ENCODE results near the gene ALDOB. TPM values are rescaled to one million over a fixed set of nuclear protein-coding genes. Genes with fewer than 3 reads are reported as not detected.

Gene ALDOB
- total RNA-seq, 4 donors from 2014 or later, result not detected

GRCh38 chr9:101427358-101427757 is 8.2 kb downstream of the ALDOB start:
- TF ChIP-seq CTCF (IDR thresholded peaks at IDR 0.05), result no peak
- Histone ChIP-seq H3K27me3 (no peaks in the 10 kb centered on the region), H3K4me1 (no peaks in the 10 kb centered on the region), H3K4me3 (replicated peaks in 1 of 3) (no peak overlapping the region), H3K36me3 (no peaks in the 10 kb centered on the region), H3K27ac (no peak overlapping the region), H3K9me3 (no peaks in the 10 kb centered on the region)
- WGBS, 2 donors, result 89 to 90% methylated on average over 8 of the region's 8 CpGs
- intact Hi-C loops (cut with DNase I), result no loop called here
- DNase-seq, result no peak

DNA sequence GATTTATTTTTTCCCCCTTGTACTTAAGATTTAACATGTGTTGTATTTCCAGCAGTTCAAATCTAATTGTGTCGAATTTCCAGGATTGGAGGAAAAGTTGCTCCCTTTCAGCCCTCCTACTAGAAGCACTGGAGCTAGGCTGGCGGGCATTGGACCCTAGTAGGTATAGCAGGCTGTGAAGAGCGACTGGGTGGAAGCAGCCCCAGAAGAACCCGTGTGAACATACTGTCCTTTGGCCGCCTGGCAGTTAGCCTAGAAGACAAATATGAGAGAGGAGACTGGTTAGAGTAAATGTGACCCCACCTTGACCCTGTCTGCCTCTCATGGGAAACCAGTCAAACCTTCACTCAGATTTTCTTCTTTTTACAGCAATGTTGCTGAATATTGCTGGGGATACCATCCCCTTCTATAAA is 13.9 kb downstream of the ALDOB start:
- no peak for DNase-seq
- no peak overlapping the region for H3K4me3 ChIP-seq (replicated peaks in 1 of 3)
- no peaks in the 10 kb centered on the region for H3K36me3 ChIP-seq
- no peaks in the 10 kb centered on the region for H3K4me1 ChIP-seq
- no peak overlapping the region for H3K27ac ChIP-seq
- no peak for TF ChIP-seq POLR2A (IDR thresholded peaks at IDR 0.05)
- TF ChIP-seq CTCF (IDR thresholded peaks at IDR 0.05), result no peak
- 75 to 83% methylated on average over 5 of the region's 5 CpGs for WGBS, 2 donors
- H3K9me3 ChIP-seq, result no peaks in the 10 kb centered on the region
- no peaks in the 10 kb centered on the region for H3K27me3 ChIP-seq
- intact Hi-C loops (cut with DNase I), result no loop called here

GRCh38 chr9:101419863-101420262 is 15.7 kb downstream of the ALDOB start:
- Histone ChIP-seq H3K4me3 (replicated peaks in 1 of 3) (no peak overlapping the region), H3K4me1 (no peaks in the 10 kb centered on the region), H3K27ac (no peak overlapping the region), H3K27me3 (no peaks in the 10 kb centered on the region), H3K9me3 (no peaks in the 10 kb centered on the region), H3K36me3 (no peaks in the 10 kb centered on the region)
- intact Hi-C loops (cut with DNase I), result no loop called here
- no peak for DNase-seq
- WGBS, 2 donors, result 80 to 83% methylated on average over 2 of the region's 2 CpGs
- TF ChIP-seq CTCF (IDR thresholded peaks at IDR 0.05) (no peak), POLR2A (IDR thresholded peaks at IDR 0.05) (no peak)

DNA sequence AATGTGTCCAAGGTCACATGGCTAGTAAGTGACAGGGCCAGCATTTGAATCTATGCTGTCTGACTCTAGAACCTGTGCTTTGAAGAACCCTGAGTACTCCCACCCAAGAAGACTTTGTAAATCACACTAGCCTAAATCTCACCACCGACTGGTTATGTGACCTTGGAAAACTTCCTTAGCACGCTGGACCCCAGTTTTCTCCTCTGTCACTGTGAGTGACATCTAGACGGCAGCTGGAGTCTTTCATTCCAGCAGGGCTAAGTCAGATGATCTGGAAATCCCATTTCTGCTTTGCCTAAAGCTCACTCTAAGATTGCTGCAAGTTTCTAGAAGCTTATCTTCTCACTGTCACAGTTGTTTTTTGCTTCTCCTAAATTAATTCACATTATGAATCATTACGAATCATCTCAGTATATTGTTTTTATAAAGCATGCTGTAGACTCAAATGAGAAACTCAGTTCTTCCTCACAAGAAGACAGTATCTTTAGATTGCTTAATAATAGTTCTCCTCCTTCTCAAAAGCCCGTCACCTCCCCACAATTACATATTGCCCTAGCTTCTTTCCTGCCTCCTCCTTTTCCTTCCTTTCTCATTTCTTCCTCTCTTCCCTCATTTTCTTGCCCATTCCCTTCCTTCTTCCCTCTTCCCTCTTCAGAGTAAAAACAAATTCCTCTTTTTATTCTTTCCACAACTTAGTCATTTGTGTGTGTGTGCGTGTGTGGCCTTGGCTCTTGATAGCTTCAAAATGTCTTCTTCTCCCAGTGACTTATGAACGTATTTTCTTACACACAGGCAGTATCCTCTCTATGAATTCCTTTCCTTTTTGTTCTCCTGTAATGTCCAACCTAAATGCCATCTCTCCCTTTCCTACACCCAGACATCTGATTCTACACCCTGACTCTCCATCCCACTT is 16.8 kb downstream of the ALDOB start:
- intact Hi-C loops (cut with DNase I), result no loop called here
- no peaks in the 10 kb centered on the region for H3K27me3 ChIP-seq
- no peaks in the 10 kb centered on the region for H3K36me3 ChIP-seq
- no peak for DNase-seq
- 81 to 85% methylated on average over 7 of the region's 7 CpGs for whole genome bisulfite sequencing, 2 donors
- H3K4me3 ChIP-seq (replicated peaks in 1 of 3), result no peak overlapping the region
- no peaks in the 10 kb centered on the region for H3K9me3 ChIP-seq
- no peak overlapping the region for H3K27ac ChIP-seq
- no peaks in the 10 kb centered on the region for H3K4me1 ChIP-seq
- no peak for TF ChIP-seq CTCF (IDR thresholded peaks at IDR 0.05)

DNA sequence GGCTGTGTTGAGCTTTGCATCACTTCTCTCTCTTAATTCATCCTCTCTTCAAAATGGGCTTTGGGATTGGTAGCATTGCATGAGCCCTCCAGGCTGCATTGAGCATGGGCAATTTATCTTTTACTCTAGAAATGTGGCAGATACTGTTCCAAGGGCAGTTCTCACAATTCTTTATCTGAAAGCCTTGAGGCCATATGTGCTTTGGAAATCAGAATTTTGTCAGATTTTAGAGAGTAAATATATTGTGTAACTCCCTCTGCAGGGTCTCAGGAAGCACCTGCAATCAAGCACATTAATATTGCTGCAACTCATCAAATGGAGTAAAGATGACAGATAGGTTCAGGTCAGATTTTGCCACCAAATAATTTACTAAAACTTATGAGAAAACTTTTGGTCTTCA is 17.6 kb downstream of the ALDOB start:
- Histone ChIP-seq H3K36me3 (no peaks in the 10 kb centered on the region), H3K4me1 (no peaks in the 10 kb centered on the region), H3K4me3 (replicated peaks in 1 of 3) (no peak overlapping the region), H3K9me3 (no peaks in the 10 kb centered on the region), H3K27ac (no peak overlapping the region), H3K27me3 (no peaks in the 10 kb centered on the region)
- TF ChIP-seq CTCF (IDR thresholded peaks at IDR 0.05) (no peak), POLR2A (IDR thresholded peaks at IDR 0.05) (no peak)
- intact Hi-C loops (cut with DNase I), result no loop called here
- DNase-seq, result no peak
